Measurements from ENCODE around the gene KLRG1.

GRCh38 chr12:9002335-9002734 is 13.0 kb downstream of the KLRG1 start:
- TF ChIP-seq, protein P1, sequence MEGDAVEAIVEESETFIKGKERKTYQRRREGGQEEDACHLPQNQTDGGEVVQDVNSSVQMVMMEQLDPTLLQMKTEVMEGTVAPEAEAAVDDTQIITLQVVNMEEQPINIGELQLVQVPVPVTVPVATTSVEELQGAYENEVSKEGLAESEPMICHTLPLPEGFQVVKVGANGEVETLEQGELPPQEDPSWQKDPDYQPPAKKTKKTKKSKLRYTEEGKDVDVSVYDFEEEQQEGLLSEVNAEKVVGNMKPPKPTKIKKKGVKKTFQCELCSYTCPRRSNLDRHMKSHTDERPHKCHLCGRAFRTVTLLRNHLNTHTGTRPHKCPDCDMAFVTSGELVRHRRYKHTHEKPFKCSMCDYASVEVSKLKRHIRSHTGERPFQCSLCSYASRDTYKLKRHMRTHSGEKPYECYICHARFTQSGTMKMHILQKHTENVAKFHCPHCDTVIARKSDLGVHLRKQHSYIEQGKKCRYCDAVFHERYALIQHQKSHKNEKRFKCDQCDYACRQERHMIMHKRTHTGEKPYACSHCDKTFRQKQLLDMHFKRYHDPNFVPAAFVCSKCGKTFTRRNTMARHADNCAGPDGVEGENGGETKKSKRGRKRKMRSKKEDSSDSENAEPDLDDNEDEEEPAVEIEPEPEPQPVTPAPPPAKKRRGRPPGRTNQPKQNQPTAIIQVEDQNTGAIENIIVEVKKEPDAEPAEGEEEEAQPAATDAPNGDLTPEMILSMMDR (IDR thresholded peaks at IDR 0.05): no peak
- TF ChIP-seq POLR2A (IDR thresholded peaks at IDR 0.05): no peak
